H9 (cell line): ENCODE results near the gene ELOF1. TPM values are rescaled to one million over a fixed set of nuclear protein-coding genes. Genes with fewer than 3 reads are reported as not detected.
"Not testable (repeated sequence)": the region's sequence is repeated elsewhere in the genome, so short reads cannot be mapped to it uniquely, and the experiment has no call there.

Experiments used
- DNase-seq: peaks from one replicate; pipeline ENCODE4 v3.0.0-alpha.2; 2017
- H2AFZ ChIP-seq: one replicate; pipeline ENCODE4 v1.6.1; 2013; ENCODE audit warnings: mild to moderate bottlenecking, low read length, control low read depth, moderate library complexity
- H2AK5ac ChIP-seq: 2 replicates; pipeline ENCODE4 v1.6.1; 2013; ENCODE audit warnings: low read length, control low read depth, mixed read lengths; ENCODE audit not compliant: insufficient read length
- H2BK120ac ChIP-seq: one replicate; pipeline ENCODE4 v1.6.1; 2013; ENCODE audit warnings: low read depth, mild to moderate bottlenecking, low read length, control low read depth, inconsistent platforms; ENCODE audit not compliant: poor library complexity, severe bottlenecking
- H2BK12ac ChIP-seq: 2 replicates; pipeline ENCODE4 v1.6.1; 2013; ENCODE audit warnings: low read length, control low read depth, mixed read lengths, low read depth; ENCODE audit not compliant: insufficient read length
- H2BK15ac ChIP-seq: 2 replicates; pipeline ENCODE4 v1.6.1; 2013; ENCODE audit warnings: low read depth, low read length, control low read depth
- H2BK20ac ChIP-seq: one replicate; pipeline ENCODE4 v1.6.1; 2013; ENCODE audit warnings: low read depth, mild to moderate bottlenecking, low read length, control low read depth, inconsistent platforms; ENCODE audit not compliant: poor library complexity, severe bottlenecking
- H2BK5ac ChIP-seq: 2 replicates; pipeline ENCODE4 v1.6.1; 2013; ENCODE audit warnings: low read length, control low read depth, mixed read lengths; ENCODE audit not compliant: insufficient read length
- H3K14ac ChIP-seq: 2 replicates; pipeline ENCODE4 v1.6.1; 2013; ENCODE audit warnings: low read length, control low read depth; ENCODE audit not compliant: insufficient read depth
- H3K18ac ChIP-seq: 2 replicates; pipeline ENCODE4 v1.6.1; 2013; ENCODE audit warnings: low read depth, mild to moderate bottlenecking, mixed read lengths, low read length, control low read depth; ENCODE audit not compliant: insufficient read length
- H3K23ac ChIP-seq: 2 replicates; pipeline ENCODE4 v1.6.1; 2013; ENCODE audit warnings: low read length, control low read depth, mixed read lengths, low read depth; ENCODE audit not compliant: insufficient read length
- H3K23me2 ChIP-seq: 2 replicates; pipeline ENCODE4 v1.6.1; 2013; ENCODE audit warnings: low read depth, mild to moderate bottlenecking, mixed read lengths, low read length, control low read depth; ENCODE audit not compliant: insufficient read length, poor library complexity, severe bottlenecking
- H3K27ac ChIP-seq: 2 replicates; pipeline ENCODE4 v1.5.1; 2013; ENCODE audit warnings: low read length, control low read depth, mixed read lengths, low read depth; ENCODE audit not compliant: insufficient read length
- H3K27me3 ChIP-seq: 2 replicates; pipeline ENCODE4 v1.6.1; 2013; ENCODE audit warnings: low read length, control low read depth, inconsistent platforms; ENCODE audit not compliant: insufficient read depth
- H3K4ac ChIP-seq: 2 replicates; pipeline ENCODE4 v1.6.1; 2013; ENCODE audit warnings: low read depth, mild to moderate bottlenecking, control low read depth, inconsistent platforms, low read length, moderate library complexity
- H3K4me1 ChIP-seq: 2 replicates; pipeline ENCODE4 v1.6.1; 2013; ENCODE audit warnings: low read length, control low read depth, inconsistent platforms; ENCODE audit not compliant: insufficient read depth
- H3K4me2 ChIP-seq: 2 replicates; pipeline ENCODE4 v1.6.1; 2013; ENCODE audit warnings: low read length, control low read depth, mixed read lengths; ENCODE audit not compliant: insufficient read length, insufficient read depth
- H3K56ac ChIP-seq: 2 replicates; pipeline ENCODE4 v1.6.1; 2013; ENCODE audit warnings: low read depth, mild to moderate bottlenecking, mixed read lengths, low read length, control low read depth; ENCODE audit not compliant: insufficient read length
- H3K79me1 ChIP-seq: 2 replicates; pipeline ENCODE4 v1.6.1; 2013; ENCODE audit warnings: low read depth, mild to moderate bottlenecking, moderate library complexity, low read length, control low read depth, inconsistent platforms; ENCODE audit not compliant: insufficient read depth, poor library complexity, severe bottlenecking
- H3K79me2 ChIP-seq: 2 replicates; pipeline ENCODE4 v1.6.1; 2013; ENCODE audit warnings: low read length, control low read depth, inconsistent platforms; ENCODE audit not compliant: insufficient read depth
- H3K9ac ChIP-seq: 2 replicates; pipeline ENCODE4 v1.6.1; 2013; ENCODE audit warnings: low read length, control low read depth, mixed read lengths; ENCODE audit not compliant: insufficient read length; ENCODE audit errors: extremely low read depth
- H3K9me3 ChIP-seq: one replicate; pipeline ENCODE4 v1.6.1; 2013; ENCODE audit warnings: low read depth, low read length, inconsistent platforms; ENCODE audit not compliant: control insufficient read depth
- H3T11ph ChIP-seq: one replicate; pipeline ENCODE4 v1.6.1; 2013; ENCODE audit warnings: mild to moderate bottlenecking, low read length, control low read depth, inconsistent platforms
- H4K20me1 ChIP-seq: one replicate; pipeline ENCODE4 v1.6.1; 2013; ENCODE audit not compliant: control insufficient read depth, insufficient read length, insufficient read depth
- H4K5ac ChIP-seq: 2 replicates; pipeline ENCODE4 v1.6.1; 2013; ENCODE audit warnings: low read depth, mild to moderate bottlenecking, mixed read lengths, low read length, control low read depth; ENCODE audit not compliant: insufficient read length
- H4K8ac ChIP-seq: replicated peaks from 2 replicates; pipeline ENCODE4 v1.6.1; 2013; ENCODE audit warnings: low read length, control low read depth, mixed read lengths, low read depth; ENCODE audit not compliant: insufficient read length
- H4K91ac ChIP-seq: 2 replicates; pipeline ENCODE4 v1.6.1; 2013; ENCODE audit warnings: low read depth, mild to moderate bottlenecking, moderate library complexity, mixed read lengths, low read length, control low read depth; ENCODE audit not compliant: insufficient read length
- H3K27ac Mint-ChIP-seq, 3 experiments: 2 replicates in 2 of 3; 3 replicates in 1 of 3; pipeline ENCODE4 v1.8.0; 2020 to 2021; ENCODE audit warnings: mixed read lengths in 3 of 3, mild to moderate bottlenecking in 1 of 3, moderate library complexity in 1 of 3
- H3K27me3 Mint-ChIP-seq: 2 replicates; pipeline ENCODE4 v1.8.0; 2021; ENCODE audit warnings: low read depth, mild to moderate bottlenecking, moderate library complexity, mixed read lengths
- H3K36me3 Mint-ChIP-seq, 3 experiments: 2 replicates in 2 of 3; 3 replicates in 1 of 3; pipeline ENCODE4 v1.8.0; 2020 to 2021; ENCODE audit warnings: low read depth in 3 of 3, mixed read lengths in 3 of 3; ENCODE audit not compliant: insufficient read depth in 1 of 3
- H3K4me1 Mint-ChIP-seq, 2 experiments: 2 replicates each; pipeline ENCODE4 v1.8.0; 2020; ENCODE audit warnings: mixed read lengths in 2 of 2
- H3K4me3 Mint-ChIP-seq, 2 experiments: 2 replicates in 1 of 2; 3 replicates in 1 of 2; pipeline ENCODE4 v1.8.0; 2020 to 2021; ENCODE audit warnings: mild to moderate bottlenecking in 2 of 2, mixed read lengths in 2 of 2, moderate library complexity in 1 of 2
- H3K9me3 Mint-ChIP-seq, 2 experiments: 2 replicates in 1 of 2; 3 replicates in 1 of 2; pipeline ENCODE4 v1.8.0; 2020; ENCODE audit warnings: mild to moderate bottlenecking in 2 of 2, mixed read lengths in 2 of 2, moderate library complexity in 1 of 2
- CTCF ChIP-seq: fragments of 200-600 bp; sonication (generic); conservative IDR thresholded peaks from 3 replicates; pipeline ENCODE4 v1.8.0; 2021; ENCODE audit warnings: antibody characterized with exemption, mild to moderate bottlenecking
- WGBS: extraction: QIAGEN DNeasy Blood & Tissue Kit; methylation state at CpG from one replicate; pipeline ENCODE4 v1.1.7; 2013; ENCODE audit warnings: missing lambda C conversion rate, low lambda C conversion rate, mixed read lengths; ENCODE audit not compliant: insufficient read length; ENCODE audit errors: extremely low coverage; 5-methylcytosine and 5-hydroxymethylcytosine counted together
- total RNA-seq: library from RNA; stranded (reverse); gene quantifications from 2 replicates; pipeline ENCODE4 v1.2.1, GENCODE V29; 2021

The ELOF1 gene
- total RNA-seq, 1 experiment from 2014 or later, result 84.9 TPM

DNA sequence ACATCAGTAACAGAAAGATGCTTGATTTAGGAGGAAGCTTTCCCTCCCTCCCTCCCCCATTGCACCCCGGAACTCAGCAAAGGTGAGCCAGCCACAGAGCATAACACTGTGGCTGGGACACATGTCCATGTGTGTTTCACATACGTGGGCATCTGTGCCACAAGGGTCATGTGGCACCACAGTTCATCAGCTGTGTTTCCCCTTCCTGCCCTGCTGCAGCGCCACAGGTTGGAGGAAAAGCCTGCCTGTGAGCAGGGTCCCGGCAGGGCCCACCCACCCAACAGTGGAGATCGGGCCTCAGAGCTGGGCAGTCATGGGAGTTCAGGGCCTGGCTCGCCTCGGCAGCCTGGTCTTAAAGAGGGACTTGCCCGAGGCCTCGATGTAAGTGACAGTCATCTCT, 15.7 kb upstream of the ELOF1 start:
- Histone ChIP-seq H2BK15ac (no peak overlapping the region), H3T11ph (no peak overlapping the region), H3K4ac (no peak overlapping the region), H3K23me2 (peaks cover 4% of the 10 kb centered on the region), H3K27ac (no peak overlapping the region), H2BK5ac (no peak overlapping the region), H3K79me1 (no peaks in the 10 kb centered on the region), H4K5ac (no peak overlapping the region), H2BK120ac (no peak overlapping the region), H4K91ac (no peak overlapping the region), H2BK12ac (no peak overlapping the region), H2AK5ac (no peak overlapping the region), H3K79me2 (no peaks in the 10 kb centered on the region), H4K8ac (no peak overlapping the region), H3K4me1 (no peaks in the 10 kb centered on the region), H3K14ac (no peak overlapping the region; the same call in 1 of the 2 replicates), H2BK20ac (no peak overlapping the region), H3K23ac (no peak overlapping the region), H3K56ac (no peak overlapping the region), H3K4me2 (no peak overlapping the region), H3K9me3 (no peaks in the 10 kb centered on the region), H3K18ac (no peak overlapping the region), H2AFZ (no peak overlapping the region), H4K20me1 (no peaks in the 10 kb centered on the region), H3K27me3 (no peaks in the 10 kb centered on the region), H3K9ac (no peak overlapping the region)
- Mint-ChIP-seq H3K27ac (peak overlapping the region in 1 of 3 experiments; percentile 65; a peak in 1 of 7 replicates), H3K27me3 (peaks cover 6% of the 10 kb centered on the region), H3K4me1 (peaks cover 0 to 4% of the 10 kb centered on the region in 2 experiments; a peak in 3 of 4 replicates), H3K9me3 (no peaks in the 10 kb centered on the region), H3K36me3 (no peaks in the 10 kb centered on the region), H3K4me3 (no peak overlapping the region; a peak in 1 of 5 replicates)
- DNase-seq, result no peak
- no peak for TF ChIP-seq CTCF
- no CpG with 5 or more reads among the region's 9 CpGs for WGBS

DNA sequence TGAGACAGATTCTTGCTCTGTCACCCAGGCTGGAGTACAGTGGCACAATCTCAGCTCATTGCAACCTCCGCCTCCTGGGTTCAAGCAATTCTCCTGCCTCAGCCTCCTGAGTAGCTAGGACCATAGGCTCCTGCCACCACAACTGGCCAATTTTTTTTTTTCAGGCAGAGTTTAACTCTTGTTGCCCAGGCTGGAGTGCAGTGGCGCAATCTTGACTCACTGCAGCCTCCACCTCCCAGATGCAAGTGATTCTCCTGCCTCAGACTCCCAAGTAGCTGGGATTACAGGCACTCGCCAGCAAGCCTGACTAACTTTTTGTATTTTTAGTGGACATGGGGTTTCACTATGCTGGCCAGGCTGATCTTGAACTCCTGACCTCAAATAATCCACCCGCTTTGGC, 14.7 kb upstream of the ELOF1 start:
- H3K27me3 Mint-ChIP-seq, H3T11ph ChIP-seq, H3K4ac ChIP-seq, DNase-seq, H3K18ac ChIP-seq, H3K79me1 ChIP-seq, H3K9me3 Mint-ChIP-seq, H3K4me3 Mint-ChIP-seq, H3K4me2 ChIP-seq, H2BK120ac ChIP-seq, H3K36me3 Mint-ChIP-seq, H2AFZ ChIP-seq, H3K79me2 ChIP-seq, H3K23ac ChIP-seq, H3K27ac ChIP-seq, H2BK20ac ChIP-seq, H2BK15ac ChIP-seq, H3K27me3 ChIP-seq, H4K91ac ChIP-seq, H2BK12ac ChIP-seq, H3K9ac ChIP-seq, H3K9me3 ChIP-seq, H4K8ac ChIP-seq, H2AK5ac ChIP-seq, H3K4me1 ChIP-seq, H4K20me1 ChIP-seq, H4K5ac ChIP-seq, H3K4me1 Mint-ChIP-seq, H2BK5ac ChIP-seq, H3K23me2 ChIP-seq, H3K27ac Mint-ChIP-seq, H3K56ac ChIP-seq, H3K14ac ChIP-seq: not testable (repeated sequence)
- no CpG with 5 or more reads among the region's 4 CpGs for WGBS
